ENCODE measurements around the gene DEPDC4.
"Not testable (repeated sequence)": the region's sequence is repeated elsewhere in the genome, so short reads cannot be mapped to it uniquely, and the experiment has no call there.

The DEPDC4 gene

DNA sequence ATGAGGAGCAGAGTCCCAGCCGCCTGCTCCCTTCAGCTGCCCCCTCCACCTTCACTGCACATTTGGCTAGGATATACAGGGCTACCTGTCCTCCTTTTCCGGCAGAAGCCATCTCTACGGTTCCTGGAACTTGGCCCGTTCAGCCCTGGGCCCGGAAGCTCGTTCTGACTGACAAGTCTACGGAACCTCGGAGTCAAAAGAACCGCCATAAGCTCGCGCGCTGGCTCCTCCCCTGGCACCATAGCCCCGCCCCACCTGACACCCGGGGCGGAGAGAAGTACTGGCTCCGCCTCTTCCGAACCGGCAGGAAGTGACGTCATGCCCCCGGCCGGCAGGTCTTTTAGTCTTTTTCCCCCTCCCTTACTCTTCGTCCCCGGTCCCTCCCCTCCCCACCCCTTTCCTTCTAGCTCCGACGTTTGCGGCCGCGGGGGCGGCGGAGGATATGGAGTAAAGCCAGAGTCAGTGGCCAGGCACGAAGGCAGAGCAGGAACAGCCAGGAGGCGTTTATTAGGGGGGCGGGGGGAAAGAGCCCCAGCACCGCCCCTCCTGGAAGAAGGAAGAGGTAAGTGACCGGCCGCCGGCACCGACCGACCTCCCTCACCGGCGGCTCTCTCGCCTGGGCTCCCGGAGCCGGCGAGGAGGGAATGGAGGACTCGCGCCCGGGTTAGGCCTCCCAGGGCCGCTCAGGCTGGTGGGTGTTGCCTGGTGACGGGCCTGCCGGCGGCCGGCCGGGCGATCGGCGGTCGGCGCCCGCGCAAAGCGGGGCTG is at the start of gene DEPDC4, which contains the start of gene SCYL2:
Gene DEPDC4 (minus strand): TSS at position 245 of the 768 bp plus-strand sequence. CDS start 3 bp downstream, at position 242.
Gene SCYL2 (plus strand): TSS at position 343 of the 768 bp plus-strand sequence. CDS start 15,794 bp downstream, outside the sequence.
- DNase-seq: peak; percentile 97 to 98

DNA sequence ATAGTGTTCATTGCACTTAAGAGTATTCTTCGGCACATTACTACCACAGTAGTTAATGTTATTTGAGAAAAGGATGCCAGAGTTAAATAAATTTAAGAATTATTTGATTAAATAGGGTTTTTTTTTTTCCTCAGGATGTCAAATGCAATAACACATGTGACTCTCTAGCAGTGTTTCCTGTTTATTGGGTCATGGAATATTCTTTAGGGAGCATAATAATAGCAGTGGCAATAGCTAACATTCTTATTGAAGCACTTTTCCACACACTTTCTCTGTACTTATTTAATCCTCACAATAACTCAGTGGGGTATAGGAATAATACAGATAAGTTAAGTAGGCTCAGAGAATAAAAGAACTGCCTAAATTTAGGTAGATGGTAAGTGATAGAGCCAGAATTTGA is 44.4 kb upstream of the DEPDC4 start:
- no peak for DNase-seq

DNA sequence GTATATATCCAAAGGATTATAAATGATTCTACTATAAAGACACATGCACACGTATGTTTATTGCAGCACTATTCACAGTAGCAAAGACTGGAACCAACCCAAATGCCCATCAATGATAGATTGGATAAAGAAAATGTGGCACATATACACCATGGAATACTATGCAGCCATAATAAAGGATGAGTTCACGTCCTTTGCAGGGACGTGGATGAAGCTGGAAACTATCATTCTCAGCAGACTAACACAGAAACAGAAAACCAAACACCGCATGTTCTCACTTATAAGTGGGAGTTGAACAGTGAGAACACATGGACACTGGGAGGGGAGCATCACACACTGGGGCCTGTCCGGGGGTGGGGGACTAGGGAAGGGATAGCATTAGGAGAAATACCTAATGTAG is 41.3 kb upstream of the DEPDC4 start:
- not testable (repeated sequence) for DNase-seq

- not testable (repeated sequence) for DNase-seq
Measured at GRCh38 chr12:100304334-100304733, 37.5 kb upstream of the DEPDC4 start.

DNA sequence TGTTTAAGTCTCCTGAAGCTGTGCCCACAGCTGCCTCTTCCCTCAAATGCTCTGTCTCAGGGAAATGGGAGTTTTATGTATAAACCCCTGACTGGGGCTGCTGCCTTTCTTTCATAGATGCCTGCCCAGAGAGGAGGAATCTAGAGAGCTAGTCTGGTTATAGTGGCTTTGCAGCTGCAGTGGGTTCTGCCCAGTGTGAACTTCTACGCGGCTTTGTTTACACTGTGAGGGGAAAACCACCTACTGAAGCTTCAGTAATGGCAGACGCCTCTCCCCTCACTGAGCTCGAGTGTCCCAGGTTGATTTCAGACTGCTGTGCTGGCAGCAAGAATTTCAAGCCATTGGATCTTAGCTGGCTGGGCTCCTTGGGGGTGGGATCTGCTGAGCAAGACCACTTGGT is 37.0 kb upstream of the DEPDC4 start:
- DNase-seq: no peak

DNA sequence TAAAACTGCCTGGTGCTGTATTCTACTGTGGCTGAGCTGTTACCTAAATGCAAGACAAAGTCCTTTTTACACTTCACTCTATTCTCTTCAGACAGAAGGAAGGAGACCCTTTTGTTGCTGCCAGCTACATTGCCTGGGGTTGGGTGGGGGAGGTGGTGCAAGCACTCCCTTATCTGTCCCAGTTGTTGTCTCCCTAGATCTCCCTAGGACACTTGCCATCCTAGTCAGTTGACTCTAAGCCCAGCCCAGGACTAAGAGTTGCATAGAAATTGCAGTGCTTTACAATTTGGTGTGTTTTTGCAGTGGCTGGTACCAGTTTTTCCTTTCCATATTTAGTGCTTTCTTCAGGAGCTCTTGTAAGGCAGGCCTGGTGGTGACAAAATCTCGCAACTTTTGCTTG is 35.2 kb upstream of the DEPDC4 start:
- DNase-seq: no peak

GRCh38 chr12:100295764-100296555 is 29.1 kb upstream of the DEPDC4 start:
- no peak for DNase-seq

DNA sequence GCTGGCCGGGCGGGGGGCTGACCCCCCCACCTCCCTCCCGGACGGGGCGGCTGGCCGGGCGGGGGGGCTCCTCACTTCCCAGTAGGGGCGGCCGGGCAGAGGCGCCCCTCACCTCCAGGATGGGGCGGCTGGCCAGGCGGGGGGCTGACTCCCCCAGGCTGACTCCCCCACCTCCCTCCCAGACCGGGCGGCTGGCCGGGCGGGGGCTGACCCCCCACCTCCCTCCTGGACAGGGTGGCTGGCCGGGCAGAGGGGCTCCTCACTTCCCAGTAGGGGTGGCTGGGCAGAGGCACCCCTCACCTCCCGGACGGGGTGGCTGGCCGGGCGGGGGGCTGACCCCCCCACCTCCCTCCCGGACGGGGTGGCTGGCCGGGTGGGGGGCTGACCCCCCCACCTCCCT is 27.5 kb upstream of the DEPDC4 start:
- DNase-seq: not testable (repeated sequence)

- DNase-seq: no peak
Measured at GRCh38 chr12:100293017-100293416, 26.1 kb upstream of the DEPDC4 start.

DNA sequence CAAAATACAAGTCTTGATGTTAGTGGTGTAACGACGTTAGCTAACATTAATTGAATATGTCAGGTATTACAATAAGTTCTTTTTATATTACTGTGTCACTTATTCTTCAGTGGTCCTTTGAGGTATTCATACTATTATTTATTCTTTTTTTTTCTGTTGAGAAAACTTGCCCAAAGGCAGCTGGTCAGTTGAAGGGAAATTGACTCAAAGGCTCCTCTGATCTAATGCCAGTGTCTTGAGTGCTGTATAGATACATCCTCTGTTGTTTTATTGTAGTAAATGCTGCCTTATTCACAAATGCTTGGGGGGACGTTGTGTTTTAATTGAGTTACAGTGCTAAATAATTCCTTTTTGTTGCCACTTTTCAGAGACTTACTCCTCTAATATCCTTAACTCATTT is 23.1 kb upstream of the DEPDC4 start:
- DNase-seq: no peak

- no peak for DNase-seq
Measured at GRCh38 chr12:100289038-100289437, 22.2 kb upstream of the DEPDC4 start.

DNA sequence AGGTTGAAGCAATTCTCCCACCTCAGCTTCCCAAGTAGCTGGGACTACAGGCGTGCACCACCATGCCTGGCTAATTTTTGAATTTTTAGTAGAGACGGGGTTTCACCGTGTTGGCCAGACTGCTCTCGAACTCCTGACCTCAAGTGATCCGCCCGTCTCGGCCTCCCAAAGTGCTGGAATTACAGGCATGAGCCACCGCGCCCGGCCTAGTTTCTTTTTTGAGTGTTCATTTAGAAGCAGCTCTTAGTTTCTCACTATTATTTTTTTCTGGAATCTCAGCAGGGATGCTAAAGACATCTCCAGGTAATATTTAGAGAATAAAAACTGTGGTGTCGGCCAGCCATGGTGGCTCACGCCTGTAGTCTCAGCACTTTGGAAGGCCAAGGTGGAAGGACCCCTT is 17.7 kb upstream of the DEPDC4 start:
- DNase-seq: not testable (repeated sequence)

DNA sequence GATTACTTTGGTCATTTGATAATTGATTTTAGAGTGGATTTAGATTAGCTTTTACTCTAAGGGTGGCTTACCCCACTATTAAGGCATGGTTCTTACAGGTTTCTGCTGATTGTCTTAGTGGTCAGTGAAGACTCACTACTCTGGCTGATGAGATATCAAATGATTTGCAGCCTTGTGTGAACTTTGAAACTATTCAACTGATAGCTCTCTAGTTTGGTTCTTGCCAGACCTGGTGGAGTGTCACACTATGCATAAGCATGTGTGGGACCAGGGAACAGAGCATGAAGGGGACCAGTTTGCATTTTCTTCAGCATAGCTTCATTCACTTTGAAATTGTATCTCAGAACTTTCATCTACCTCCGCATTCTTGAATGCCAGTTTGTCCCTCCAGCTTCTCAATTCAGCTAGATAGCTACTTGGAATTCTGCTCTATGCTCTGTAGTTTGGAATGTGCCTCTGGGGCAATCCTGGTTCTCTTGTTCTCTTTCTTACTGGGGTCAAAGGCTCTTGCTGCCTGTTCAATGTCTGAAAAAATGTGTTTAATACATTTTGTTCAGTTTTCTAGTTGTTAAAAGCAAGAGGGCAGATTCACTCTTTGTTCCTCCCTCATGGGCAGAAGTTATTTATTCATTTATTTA is 12.8 kb upstream of the DEPDC4 start:
- DNase-seq: no peak

DNA sequence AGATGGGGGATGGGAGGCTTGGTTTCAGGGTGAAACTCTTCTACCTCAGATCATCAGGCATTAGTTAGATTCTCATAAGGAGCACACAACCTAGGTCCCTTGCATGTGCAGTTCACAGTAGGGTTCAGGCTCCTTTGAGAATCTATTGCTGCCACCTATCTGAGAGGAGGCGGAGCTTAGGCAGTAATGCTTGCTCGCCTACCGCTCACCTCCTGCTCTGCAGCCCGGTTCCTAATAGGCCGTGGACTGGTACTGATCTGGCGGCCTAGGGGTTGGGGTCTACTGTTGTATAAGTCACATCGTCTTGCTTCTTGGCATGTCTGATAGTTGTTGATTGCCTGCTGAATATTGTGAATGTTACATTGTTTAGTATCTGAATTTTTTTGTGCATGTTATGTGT is 12.3 kb upstream of the DEPDC4 start:
- no peak for DNase-seq

DNA sequence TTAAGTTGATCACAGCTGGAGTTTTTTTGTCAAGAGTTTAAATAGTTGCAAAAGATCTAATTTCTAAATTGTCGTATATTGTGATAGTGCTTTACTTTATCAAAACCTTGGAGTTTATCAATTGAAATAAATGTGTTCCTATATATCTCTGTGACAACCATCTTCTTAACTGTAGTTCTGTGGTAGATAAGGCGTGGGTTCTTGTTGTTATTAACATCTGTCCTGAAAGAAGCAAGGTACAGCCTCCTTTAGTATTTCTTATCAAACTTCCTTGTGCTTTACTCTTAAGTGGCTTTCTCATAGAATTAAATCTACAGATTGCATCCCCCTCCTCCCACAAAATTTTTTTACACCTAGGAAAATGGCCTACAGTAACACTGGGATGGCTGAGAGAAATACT is 7.4 kb upstream of the DEPDC4 start:
- no peak for DNase-seq

DNA sequence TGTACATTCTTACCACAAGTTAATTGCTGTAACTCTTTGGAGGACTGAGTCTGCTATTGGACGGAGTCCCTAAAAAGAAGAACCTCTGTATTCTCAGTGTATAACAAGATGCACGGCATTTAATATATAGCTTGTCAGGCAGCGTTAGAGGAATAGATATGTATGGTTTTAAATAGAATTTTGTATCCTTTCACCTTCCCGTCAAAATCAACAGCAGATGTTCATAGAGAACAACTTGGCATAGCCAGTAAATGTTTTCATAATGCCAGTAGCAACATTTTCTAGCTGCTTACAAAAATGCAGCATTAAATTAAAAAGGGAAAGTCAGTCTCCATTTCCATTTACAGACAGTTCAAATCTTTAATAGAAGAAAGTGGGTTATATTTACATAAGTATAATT is 6.9 kb upstream of the DEPDC4 start:
- DNase-seq: no peak

GRCh38 chr12:100268835-100269564 is 2.1 kb upstream of the DEPDC4 start:
- no peak for DNase-seq

DNA sequence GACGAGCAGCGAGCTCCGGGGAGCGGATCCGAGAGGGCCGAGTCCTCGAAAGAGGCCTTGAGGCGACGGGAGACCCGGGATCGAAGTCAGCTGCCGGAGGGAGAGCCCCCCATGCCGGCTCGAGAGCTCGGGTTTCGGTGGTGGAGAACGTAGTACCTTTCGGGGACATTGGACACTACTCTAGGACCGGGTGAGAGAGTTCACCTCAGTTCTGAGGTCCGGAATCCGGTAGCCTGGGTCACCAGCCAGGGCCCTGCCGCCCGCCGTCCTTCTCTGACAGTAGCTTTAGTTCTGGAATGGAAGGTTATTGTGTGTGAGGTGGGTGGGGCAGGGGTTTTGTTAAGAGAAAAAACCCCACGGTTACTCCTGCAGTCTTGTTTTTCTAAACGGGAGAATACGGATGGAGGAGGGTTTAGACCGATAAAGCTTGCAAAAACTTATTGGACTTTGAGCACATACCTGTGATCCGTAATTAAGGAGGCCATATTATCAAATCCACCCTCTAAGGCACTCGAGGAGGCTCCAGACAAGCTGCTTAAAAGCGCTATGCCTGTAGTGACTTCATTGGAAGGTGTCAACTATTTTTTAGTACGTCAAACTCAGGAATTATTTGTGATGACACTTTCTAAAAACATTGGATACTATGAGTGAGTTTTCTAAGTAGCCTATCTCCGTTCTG is 863 bp upstream of the DEPDC4 start:
- no peak for DNase-seq

DNA sequence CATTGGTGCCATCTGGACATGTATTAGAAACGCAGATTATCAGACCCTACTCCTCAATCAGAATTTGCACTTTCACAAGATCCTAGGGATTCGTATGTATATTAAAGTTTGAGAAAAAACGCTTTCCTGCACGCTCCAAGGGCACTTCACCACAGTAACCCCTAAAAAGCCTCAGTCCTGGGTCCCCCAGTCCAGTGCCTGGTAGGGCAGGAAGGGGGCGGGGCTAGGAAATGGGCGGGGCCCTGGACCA is 369 bp downstream of the DEPDC4 start:
- no peak for DNase-seq

GRCh38 chr12:100265732-100266584 is 921 bp downstream of the DEPDC4 start:
- no peak for DNase-seq

GRCh38 chr12:100265107-100265506 is 1.8 kb downstream of the DEPDC4 start:
- DNase-seq: not testable (repeated sequence)

GRCh38 chr12:100263131-100263530 is 3.7 kb downstream of the DEPDC4 start:
- no peak for DNase-seq

Data from activated T-cell treated with anti-CD3 and anti-CD28 coated beads, Interleukin-2, amount 50 U/mL, for 48 hours (primary cell).